Neural crest cell (in vitro differentiated cells): ENCODE measurements around the gene RNF224. TPM values are rescaled to one million over a fixed set of nuclear protein-coding genes. Genes with fewer than 3 reads are reported as not detected.
A peak's percentile ranks its signal among the peaks of the same experiment; 100 is the strongest.
"Not testable (repeated sequence)": the region's sequence is repeated elsewhere in the genome, so short reads cannot be mapped to it uniquely, and the experiment has no call there.

Experiments
- DNase-seq: peaks from one replicate; pipeline ENCODE4 v3.0.0; 2021; ENCODE audit warnings: low read depth, mixed read lengths, low spot score
- H3K27ac Mint-ChIP-seq: one replicate; pipeline ENCODE4 v1.8.0; 2021; ENCODE audit warnings: mild to moderate bottlenecking, mixed read lengths; ENCODE audit not compliant: unreplicated experiment
- H3K27me3 Mint-ChIP-seq: 2 replicates; pipeline ENCODE4 v1.8.0; 2021; ENCODE audit warnings: low read depth, mild to moderate bottlenecking, mixed read lengths
- H3K36me3 Mint-ChIP-seq: 2 replicates; pipeline ENCODE4 v1.8.0; 2021; ENCODE audit warnings: low read depth, mild to moderate bottlenecking, mixed read lengths
- H3K4me1 Mint-ChIP-seq: 2 replicates; pipeline ENCODE4 v1.8.0; 2021; ENCODE audit warnings: mixed read lengths
- H3K4me3 Mint-ChIP-seq: one replicate; pipeline ENCODE4 v1.8.0; 2021; ENCODE audit warnings: mild to moderate bottlenecking, mixed read lengths
- H3K9me3 Mint-ChIP-seq: 2 replicates; pipeline ENCODE4 v1.8.0; 2021; ENCODE audit warnings: mixed read lengths
- CTCF ChIP-seq: fragments of 200-600 bp; sonication (generic); conservative IDR thresholded peaks from 2 replicates; pipeline ENCODE4 v1.5.0; 2021; ENCODE audit warnings: antibody characterized with exemption, mild to moderate bottlenecking
- total RNA-seq: library from RNA; stranded (reverse); gene quantifications from 2 replicates; pipeline ENCODE4 v1.2.1, GENCODE V29; 2021

RNF224 gene
- total RNA-seq, 1 donor from 2014 or later, result not detected

GRCh38 chr9:137240841-137241489 lies 13.7 kb downstream of the RNF224 start, which contains the start of gene TUBB4B:
Gene TUBB4B (plus strand): TSS chr9:137241287. CDS start chr9:137241361, 74 bp downstream.
- H3K27me3 Mint-ChIP-seq, result peaks cover 4% of the 10 kb centered on the region
- DNase-seq, result peak; percentile 95
- no peak within 1 kb of the TSS for H3K27ac Mint-ChIP-seq
- TF ChIP-seq CTCF, result no peak
- H3K36me3 Mint-ChIP-seq, result peaks cover 11% of the 10 kb centered on the region
- peak within 1 kb of the TSS; percentile 97 for H3K4me3 Mint-ChIP-seq
- H3K9me3 Mint-ChIP-seq, result no peaks in the 10 kb centered on the region
- H3K4me1 Mint-ChIP-seq, result peaks cover 24% of the 10 kb centered on the region

GRCh38 chr9:137241490-137242268 lies 14.4 kb downstream of the RNF224 start:
- TF ChIP-seq CTCF, result no peak
- no peak for DNase-seq
- H3K27ac Mint-ChIP-seq, result no peak overlapping the region
- peak overlapping the region; percentile 91 for H3K4me3 Mint-ChIP-seq
- H3K36me3 Mint-ChIP-seq, result peaks cover 11% of the 10 kb centered on the region
- H3K27me3 Mint-ChIP-seq, result peaks cover 4% of the 10 kb centered on the region
- H3K4me1 Mint-ChIP-seq, result peaks cover 24% of the 10 kb centered on the region
- no peaks in the 10 kb centered on the region for H3K9me3 Mint-ChIP-seq

GRCh38 chr9:137242269-137243203 lies 15.2 kb downstream of the RNF224 start:
- H3K36me3 Mint-ChIP-seq, result peaks cover 11% of the 10 kb centered on the region
- peak overlapping the region; percentile 57 for H3K27ac Mint-ChIP-seq
- TF ChIP-seq CTCF, result no peak
- DNase-seq, result no peak
- H3K4me1 Mint-ChIP-seq, result peaks cover 24% of the 10 kb centered on the region
- H3K9me3 Mint-ChIP-seq, result no peaks in the 10 kb centered on the region
- H3K27me3 Mint-ChIP-seq, result peaks cover 4% of the 10 kb centered on the region
- peak overlapping the region; percentile 91 for H3K4me3 Mint-ChIP-seq

- H3K9me3 Mint-ChIP-seq, result not testable (repeated sequence)
Observed at GRCh38 chr9:137243266-137243625, 15.9 kb downstream of the RNF224 start.

GRCh38 chr9:137243626-137244485 lies 16.6 kb downstream of the RNF224 start:
- TF ChIP-seq CTCF, result no peak
- H3K27ac Mint-ChIP-seq, result no peak overlapping the region
- H3K36me3 Mint-ChIP-seq, result peaks cover 11% of the 10 kb centered on the region
- peak overlapping the region; percentile 91 for H3K4me3 Mint-ChIP-seq
- peaks cover 4% of the 10 kb centered on the region for H3K27me3 Mint-ChIP-seq
- no peak for DNase-seq
- H3K9me3 Mint-ChIP-seq, result no peaks in the 10 kb centered on the region
- peaks cover 22% of the 10 kb centered on the region for H3K4me1 Mint-ChIP-seq

More at GRCh38 chr9:137243266-137243625, 15.9 kb downstream of the RNF224 start:
- Mint-ChIP-seq H3K4me1 (peaks cover 24% of the 10 kb centered on the region), H3K36me3 (peaks cover 11% of the 10 kb centered on the region), H3K4me3 (peak overlapping the region; percentile 91)
- not testable (repeated sequence) for DNase-seq, H3K27me3 Mint-ChIP-seq, H3K27ac Mint-ChIP-seq
